AG04450 (cell line): Measurements from ENCODE around the gene LUC7L3. TPM values are rescaled to one million over a fixed set of nuclear protein-coding genes. Genes with fewer than 3 reads are reported as not detected.
"Not testable (repeated sequence)": the region's sequence is repeated elsewhere in the genome, so short reads cannot be mapped to it uniquely, and the experiment has no call there.

Source experiments
- CTCF ChIA-PET: fragments of 300-600, 350-600 bp; formaldehyde crosslinking; extraction: SDS; loops from one replicate; lab custom pipeline; 2022; ENCODE audit warnings: antibody characterized with exemption, inconsistent platforms; lab: Charles Lee
- POLR2A ChIA-PET: fragments of 350-600 bp; formaldehyde crosslinking; extraction: SDS; loops from one replicate; lab custom pipeline; 2021; ENCODE audit warnings: antibody characterized with exemption, inconsistent platforms; lab: Yijun Ruan, JAX
- DNase-seq: peaks from one replicate; pipeline ENCODE4 v3.0.0-alpha.2; 2011; ENCODE audit warnings: low read depth, low spot score
- H3K27ac ChIP-seq: one replicate; pipeline ENCODE4 v1.5.1; 2012; ENCODE audit warnings: low read depth, low read length, control low read depth
- H3K27me3 ChIP-seq: one replicate; pipeline ENCODE4 v1.6.0; 2012; ENCODE audit warnings: low read length; ENCODE audit not compliant: control insufficient read depth, insufficient read depth
- H3K4me3 ChIP-seq: 2 replicates; pipeline ENCODE4 v1.5.1; 2011; ENCODE audit warnings: mild to moderate bottlenecking, low read depth, low read length, control low read depth
- H3K9me3 ChIP-seq: 2 replicates; pipeline ENCODE4 v1.5.1; 2012; ENCODE audit warnings: low read length; ENCODE audit not compliant: control insufficient read depth, insufficient read depth
- CTCF ChIP-seq: IDR thresholded peaks from 2 replicates; pipeline ENCODE4 v1.5.1; 2011; ENCODE audit warnings: low read depth, low read length, control low read depth, inconsistent platforms
- polyA plus RNA-seq: library from polyadenylated mRNA; depleted of rRNA; stranded (reverse); fragments of >200 nt; gene quantifications from 2 replicates; pipeline ENCODE4 v1.2.3, GENCODE V29; 2011; rRNA removed
- small RNA-seq: library from RNA; depleted of rRNA; stranded (forward); fragments of <200 nt; gene quantifications from one replicate; pipeline ENCODE3, GENCODE V24; 2012; ENCODE audit warnings: low read depth; ENCODE audit not compliant: insufficient read length

The LUC7L3 gene
- polyA plus RNA-seq, 1 experiment: 120 TPM

GRCh38 chr17:50802609-50803571 is 83.5 kb downstream of the LUC7L3 start:
- ChIA-PET POLR2A (interaction anchor here (0.6 to 1.1 kb wide), 2 partner anchors 9 to 63 kb away, joined by 3 to 11 read pairs; partner anchors contain the start of gene TOB1), CTCF (interaction anchor here (0.6 to 3.7 kb wide), 4 partner anchors 20 to 244 kb away, joined by 3 to 19 read pairs (median 3); no protein-coding TSS in a partner anchor)
- TF ChIP-seq CTCF: no peak
- no peak for DNase-seq
- Histone ChIP-seq H3K4me3 (no peak overlapping the region), H3K9me3 (no peaks in the 10 kb centered on the region), H3K27ac (no peak overlapping the region), H3K27me3 (no peaks in the 10 kb centered on the region)

DNA sequence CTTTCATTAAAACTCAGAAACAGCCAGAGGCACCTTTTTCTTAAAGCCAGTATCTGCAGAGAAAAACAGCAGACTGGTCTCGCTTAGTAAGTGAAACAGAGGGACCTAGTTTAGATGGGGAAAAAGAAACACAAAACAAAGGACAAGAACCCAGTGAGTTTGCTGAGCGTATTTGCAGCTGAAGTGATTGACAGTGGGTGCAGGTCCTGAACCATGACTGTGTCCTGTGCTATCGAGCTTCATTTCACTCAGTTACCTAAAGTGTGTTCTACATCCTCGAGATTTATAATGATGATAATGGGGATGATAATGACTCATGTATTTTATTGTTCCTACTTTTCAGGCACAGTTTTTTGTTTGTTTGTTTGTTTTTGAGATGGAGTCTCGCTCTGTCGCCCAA is 84.3 kb downstream of the LUC7L3 start:
- no peak for TF ChIP-seq CTCF

GRCh38 chr17:50804749-50805475 is 85.5 kb downstream of the LUC7L3 start:
- H3K4me3 ChIP-seq: not testable (repeated sequence)
- CTCF ChIA-PET: interaction anchor here (0.8 kb wide), 1 partner anchor 22 kb away, joined by 3 read pairs; no protein-coding TSS in a partner anchor

More for the DNA sequence above, 84.3 kb downstream of the LUC7L3 start:
- no peak for DNase-seq
- H3K27ac ChIP-seq: no peak overlapping the region
- H3K9me3 ChIP-seq: no peaks in the 10 kb centered on the region; the same call in 1 of the 2 replicates
- ChIA-PET POLR2A (interaction anchor here (1.1 kb wide), 1 partner anchor 63 kb away, joined by 3 read pairs; the partner anchor contains the start of gene TOB1), CTCF (interaction anchor here (0.6 to 3.7 kb wide), 3 partner anchors 21 to 38 kb away, joined by 3 to 19 read pairs (median 3); no protein-coding TSS in a partner anchor)
- no peak overlapping the region for H3K4me3 ChIP-seq
- H3K27me3 ChIP-seq: peaks cover 4% of the 10 kb centered on the region

DNA sequence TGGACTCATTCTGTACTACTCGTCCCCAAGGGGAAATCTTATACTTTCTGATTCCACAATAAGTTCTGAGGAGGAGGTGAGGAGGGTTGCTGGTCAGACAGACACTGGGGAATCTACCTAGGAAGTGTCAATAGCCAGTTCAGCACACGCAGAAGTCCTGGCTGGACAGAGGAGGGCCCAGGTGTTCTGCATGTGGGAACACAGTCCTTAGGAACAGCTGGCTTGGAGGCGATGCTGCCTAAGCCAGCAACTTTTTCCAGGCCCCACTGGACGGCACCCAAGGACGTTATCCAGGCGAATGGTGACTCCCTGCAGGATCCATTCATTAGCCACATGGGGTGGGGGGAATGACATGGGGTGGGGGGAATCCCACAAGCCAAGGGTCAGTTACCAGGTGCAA is 86.1 kb downstream of the LUC7L3 start:
- no peaks in the 10 kb centered on the region; the same call in 1 of the 2 replicates for H3K9me3 ChIP-seq
- H3K27me3 ChIP-seq: peaks cover 10% of the 10 kb centered on the region
- CTCF ChIA-PET: interaction anchor here (0.8 kb wide), 1 partner anchor 23 kb away, joined by 3 read pairs; no protein-coding TSS in a partner anchor
- H3K4me3 ChIP-seq: no peak overlapping the region
- DNase-seq: no peak
- POLR2A ChIA-PET: no interaction called here
- TF ChIP-seq CTCF: no peak
- H3K27ac ChIP-seq: no peak overlapping the region

More at GRCh38 chr17:50804749-50805475, 85.5 kb downstream of the LUC7L3 start:
- not testable (repeated sequence) for DNase-seq, H3K9me3 ChIP-seq, H3K27ac ChIP-seq
- POLR2A ChIA-PET: interaction anchor here (0.7 kb wide), 1 partner anchor 21 kb away, joined by 3 read pairs; no protein-coding TSS in a partner anchor
- H3K27me3 ChIP-seq: peaks cover 10% of the 10 kb centered on the region

Small RNA genes lying within 50 kb of the gene (small RNA-seq; reads per million reads assigned to genes)
- gene AC005921.1 (not detected), gene MIR8059 (not detected), gene RF00019 (not detected)

Other genes starting within 250 kb of the LUC7L3 start
- 15.5 and 17.5 TPM in 2 replicates for gene RSAD1, start 240.7 kb upstream of the LUC7L3 start, polyA plus RNA-seq
- gene MYCBPAP, start 211.2 kb upstream of the LUC7L3 start, polyA plus RNA-seq: 0.11 and 0.17 TPM in 2 replicates
- gene EPN3, start 186.9 kb upstream of the LUC7L3 start, polyA plus RNA-seq: not detected in 2 replicates
- gene SPATA20, start 172.4 kb upstream of the LUC7L3 start, polyA plus RNA-seq: 17.1 and 25.1 TPM in 2 replicates
- 0.05 TPM in 1 of 2 replicates, not detected in the other for gene CACNA1G, start 158.9 kb upstream of the LUC7L3 start, polyA plus RNA-seq
- gene ABCC3, start 84.7 kb upstream of the LUC7L3 start, polyA plus RNA-seq: 21.5 and 21.7 TPM in 2 replicates
- 32.8 and 39.8 TPM in 2 replicates for gene ANKRD40, start 11.7 kb upstream of the LUC7L3 start, polyA plus RNA-seq
- gene ANKRD40CL, start 47.9 kb downstream of the LUC7L3 start, polyA plus RNA-seq: not detected in 2 replicates
- gene WFIKKN2, start 116.0 kb downstream of the LUC7L3 start, polyA plus RNA-seq: 0.07 and 0.10 TPM in 2 replicates
- 18.3 and 20.3 TPM in 2 replicates for gene TOB1, start 146.8 kb downstream of the LUC7L3 start, polyA plus RNA-seq